CD4-positive, CD25-positive, alpha-beta regulatory T cell (primary cell): ENCODE results near the gene SCAPER. TPM values are rescaled to one million over a fixed set of nuclear protein-coding genes. Genes with fewer than 3 reads are reported as not detected.

Source experiments
- ATAC-seq, 2 donors: fragments of 150-1000 bp; cut with Tn5 transposase; one replicate each; pipeline ENCODE4 v1.10.0; 2021; ENCODE audit warnings: low read depth in 2 of 2, moderate number of reproducible peaks in 2 of 2, moderate library complexity in 1 of 2
- DNase-seq, 3 donors: peaks; one replicate each; pipeline versions ENCODE4 v3.0.0 to v3.0.0-alpha.2; 2012 to 2022; ENCODE audit warnings: mixed read lengths in 1 of 3
- H3K27ac ChIP-seq: one replicate; pipeline ENCODE4 v1.7.0; 2013; ENCODE audit warnings: mild to moderate bottlenecking, low read length; ENCODE audit not compliant: insufficient read depth, poor library complexity, severe bottlenecking
- H3K27me3 ChIP-seq: one replicate; pipeline ENCODE4 v1.7.0; 2013; ENCODE audit warnings: low read length; ENCODE audit not compliant: control insufficient read depth, insufficient read depth
- H3K36me3 ChIP-seq: one replicate; pipeline ENCODE4 v1.7.0; 2013; ENCODE audit warnings: mild to moderate bottlenecking, low read length, moderate library complexity; ENCODE audit not compliant: control insufficient read depth, insufficient read depth
- H3K4me1 ChIP-seq: 2 replicates; pipeline ENCODE4 v1.7.0; 2013; ENCODE audit warnings: mild to moderate bottlenecking, low read length; ENCODE audit not compliant: insufficient read depth, control insufficient read depth, poor library complexity, severe bottlenecking
- H3K4me3 ChIP-seq: one replicate; pipeline ENCODE4 v1.7.0; 2013; ENCODE audit warnings: low read depth, mild to moderate bottlenecking, low read length, moderate library complexity
- H3K9me3 ChIP-seq, 2 experiments: 1 replicate in 1 of 2; 2 replicates in 1 of 2; pipeline ENCODE4 v1.7.0; 2013; ENCODE audit warnings: low read length in 2 of 2, mild to moderate bottlenecking in 1 of 2, moderate library complexity in 1 of 2; ENCODE audit not compliant: control insufficient read depth in 2 of 2
- H3K27ac Mint-ChIP-seq, 3 donors: one replicate each; pipeline ENCODE4 v1.8.0; 2020 to 2022; ENCODE audit warnings: mild to moderate bottlenecking in 3 of 3, mixed read lengths in 3 of 3, moderate library complexity in 2 of 3
- H3K27me3 Mint-ChIP-seq: one replicate; pipeline ENCODE4 v1.8.0; 2022; ENCODE audit warnings: mild to moderate bottlenecking, mixed read lengths
- H3K36me3 Mint-ChIP-seq: one replicate; pipeline ENCODE4 v1.8.0; 2020; ENCODE audit warnings: mixed read lengths
- H3K4me1 Mint-ChIP-seq, 4 donors: one replicate each; pipeline ENCODE4 v1.8.0; 2020 to 2022; ENCODE audit warnings: mixed read lengths in 4 of 4, mild to moderate bottlenecking in 1 of 4
- H3K4me3 Mint-ChIP-seq, 4 donors: one replicate each; pipeline ENCODE4 v1.8.0; 2020 to 2022; ENCODE audit warnings: mild to moderate bottlenecking in 4 of 4, mixed read lengths in 4 of 4, moderate library complexity in 3 of 4
- H3K9me3 Mint-ChIP-seq, 7 donors: one replicate each; pipeline ENCODE4 v1.8.0; 2020 to 2022; ENCODE audit warnings: mixed read lengths in 7 of 7, mild to moderate bottlenecking in 3 of 7, moderate library complexity in 2 of 7
- polyA plus RNA-seq, 4 donors: library from polyadenylated mRNA; unstranded; fragments of 300-500 nt; fragmentation: Illumina TruSeq; gene quantifications; one replicate each; pipeline ENCODE4 v1.2.3, GENCODE V29; 2021
- total RNA-seq: library from RNA; stranded (reverse); gene quantifications from one replicate; pipeline ENCODE4 v1.2.3, GENCODE V29; 2022

Gene SCAPER
- total and polyA plus RNA-seq, 5 donors from 2014 or later, result 13.2 to 38.1 (median 14.5) TPM

DNA sequence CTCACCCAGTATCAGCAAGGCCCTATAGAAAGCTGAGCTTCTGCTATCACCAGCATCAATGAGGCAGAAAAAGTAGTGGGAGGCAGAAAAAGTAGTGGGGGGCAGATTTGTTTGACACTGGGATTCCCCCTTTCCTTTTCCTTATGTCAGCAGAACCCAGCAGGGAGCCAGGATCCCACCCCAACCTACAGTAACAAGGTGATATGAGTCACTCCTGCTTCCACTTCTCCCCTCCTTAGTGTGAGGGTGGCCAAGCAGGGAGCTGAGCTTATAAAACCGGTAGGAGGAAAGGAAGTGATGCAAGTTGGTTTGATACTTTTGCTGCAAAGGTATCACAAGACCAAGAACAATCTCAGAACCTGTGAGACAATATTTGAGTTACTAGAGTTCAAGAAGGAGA lies 128.7 kb downstream of the SCAPER start:
- no peaks in the 10 kb centered on the region for H3K4me1 Mint-ChIP-seq
- Histone ChIP-seq H3K36me3 (peaks cover 9% of the 10 kb centered on the region), H3K27ac (no peak overlapping the region), H3K4me3 (no peak overlapping the region), H3K27me3 (no peaks in the 10 kb centered on the region), H3K9me3 (no peaks in the 10 kb centered on the region), H3K4me1 (no peaks in the 10 kb centered on the region)
- no peak overlapping the region for H3K27ac Mint-ChIP-seq
- H3K36me3 Mint-ChIP-seq, result peaks cover 28% of the 10 kb centered on the region
- DNase-seq (no peak), ATAC-seq (no peak)
- no peaks in the 10 kb centered on the region for H3K27me3 Mint-ChIP-seq
- peaks cover 0 to 7% (median 2%) of the 10 kb centered on the region in 7 donors for H3K9me3 Mint-ChIP-seq
- H3K4me3 Mint-ChIP-seq, result no peak overlapping the region

GRCh38 chr15:76773234-76773633 lies 131.9 kb downstream of the SCAPER start:
- Histone ChIP-seq H3K4me1 (no peaks in the 10 kb centered on the region), H3K36me3 (peaks cover 9% of the 10 kb centered on the region), H3K27me3 (no peaks in the 10 kb centered on the region), H3K9me3 (no peaks in the 10 kb centered on the region), H3K27ac (no peak overlapping the region), H3K4me3 (no peak overlapping the region)
- ATAC-seq (no peak), DNase-seq (no peak)
- H3K27me3 Mint-ChIP-seq, result no peaks in the 10 kb centered on the region
- no peak overlapping the region for H3K27ac Mint-ChIP-seq
- peaks cover 0 to 10% (median 3%) of the 10 kb centered on the region in 7 donors for H3K9me3 Mint-ChIP-seq
- peaks cover 0 to 2% (median under 1%) of the 10 kb centered on the region in 4 donors for H3K4me1 Mint-ChIP-seq
- no peak overlapping the region for H3K4me3 Mint-ChIP-seq
- H3K36me3 Mint-ChIP-seq, result peaks cover 31% of the 10 kb centered on the region

DNA sequence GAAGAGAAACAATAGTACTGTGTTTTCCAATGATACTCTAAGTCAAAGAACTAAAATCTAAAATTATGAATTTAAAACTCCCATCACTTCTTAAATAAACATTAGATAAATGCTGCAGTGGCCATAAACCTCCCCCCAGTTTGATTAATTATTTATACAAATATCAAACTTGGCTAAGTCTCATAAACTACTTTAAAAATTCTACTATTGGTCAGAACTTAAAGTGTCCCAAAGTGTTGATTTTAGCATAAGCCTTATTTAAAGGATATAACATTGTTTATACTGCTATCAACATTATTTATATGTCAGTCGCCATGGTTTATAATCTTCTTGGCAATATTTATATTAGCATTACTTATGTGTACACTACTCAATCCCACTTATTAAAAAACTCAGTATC lies 132.4 kb downstream of the SCAPER start:
- H3K9me3 Mint-ChIP-seq, result peaks cover 0 to 10% (median 3%) of the 10 kb centered on the region in 7 donors
- Histone ChIP-seq H3K27me3 (no peaks in the 10 kb centered on the region), H3K27ac (no peak overlapping the region), H3K9me3 (no peaks in the 10 kb centered on the region), H3K4me3 (no peak overlapping the region), H3K36me3 (peaks cover 9% of the 10 kb centered on the region), H3K4me1 (no peaks in the 10 kb centered on the region)
- ATAC-seq, result no peak
- H3K27me3 Mint-ChIP-seq, result no peaks in the 10 kb centered on the region
- H3K27ac Mint-ChIP-seq, result no peak overlapping the region
- H3K36me3 Mint-ChIP-seq, result peaks cover 34% of the 10 kb centered on the region
- H3K4me1 Mint-ChIP-seq, result peaks cover 0 to 6% (median 3%) of the 10 kb centered on the region in 4 donors
- DNase-seq, result no peak
- no peak overlapping the region for H3K4me3 Mint-ChIP-seq

- Histone ChIP-seq H3K9me3 (peaks cover 7 to 8% of the 10 kb centered on the region in 2 experiments), H3K27ac (no peak overlapping the region), H3K4me3 (no peak overlapping the region), H3K4me1 (no peaks in the 10 kb centered on the region), H3K36me3 (peaks cover 26% of the 10 kb centered on the region), H3K27me3 (no peaks in the 10 kb centered on the region)
- H3K9me3 Mint-ChIP-seq, result peaks cover 0 to 9% (median 4%) of the 10 kb centered on the region in 7 donors
- no peak for ATAC-seq
- H3K27me3 Mint-ChIP-seq, result no peaks in the 10 kb centered on the region
- no peak overlapping the region for H3K4me3 Mint-ChIP-seq
- no peak for DNase-seq
- peaks cover 2 to 7% (median 3%) of the 10 kb centered on the region in 4 donors for H3K4me1 Mint-ChIP-seq
- H3K36me3 Mint-ChIP-seq, result peaks cover 64% of the 10 kb centered on the region
- H3K27ac Mint-ChIP-seq, result no peak overlapping the region
These were observed 141.1 kb downstream of the SCAPER start for GRCh38 chr15:76764004-76764403.

GRCh38 chr15:76763554-76763953 lies 141.6 kb downstream of the SCAPER start:
- no peaks in the 10 kb centered on the region for H3K27me3 Mint-ChIP-seq

GRCh38 chr15:76756381-76756780 lies 148.8 kb downstream of the SCAPER start:
- Histone ChIP-seq H3K4me3 (no peak overlapping the region), H3K27me3 (no peaks in the 10 kb centered on the region), H3K27ac (no peak overlapping the region), H3K9me3 (no peaks in the 10 kb centered on the region), H3K4me1 (no peaks in the 10 kb centered on the region), H3K36me3 (peaks cover 6% of the 10 kb centered on the region)
- Mint-ChIP-seq H3K27ac (no peak overlapping the region), H3K9me3 (peaks cover 0 to 1% (median 0%) of the 10 kb centered on the region in 7 donors), H3K36me3 (peaks cover 44% of the 10 kb centered on the region), H3K4me3 (no peak overlapping the region), H3K4me1 (peaks cover 0 to 8% (median under 1%) of the 10 kb centered on the region in 4 donors), H3K27me3 (no peaks in the 10 kb centered on the region)
- ATAC-seq (no peak), DNase-seq (no peak)

More at GRCh38 chr15:76763554-76763953, 141.6 kb downstream of the SCAPER start:
- Mint-ChIP-seq H3K9me3 (peaks cover 0 to 9% (median 4%) of the 10 kb centered on the region in 7 donors), H3K36me3 (peaks cover 66% of the 10 kb centered on the region), H3K4me1 (peaks cover 3 to 7% (median 5%) of the 10 kb centered on the region in 4 donors), H3K4me3 (no peak overlapping the region), H3K27ac (no peak overlapping the region)
- H3K27ac ChIP-seq, result no peak overlapping the region
- ATAC-seq, result no peak
- H3K4me1 ChIP-seq, result no peaks in the 10 kb centered on the region
- no peak overlapping the region for H3K4me3 ChIP-seq
- DNase-seq, result no peak
- peaks cover 26% of the 10 kb centered on the region for H3K36me3 ChIP-seq
- peaks cover 7 to 8% of the 10 kb centered on the region in 2 experiments for H3K9me3 ChIP-seq
- no peaks in the 10 kb centered on the region for H3K27me3 ChIP-seq

DNA sequence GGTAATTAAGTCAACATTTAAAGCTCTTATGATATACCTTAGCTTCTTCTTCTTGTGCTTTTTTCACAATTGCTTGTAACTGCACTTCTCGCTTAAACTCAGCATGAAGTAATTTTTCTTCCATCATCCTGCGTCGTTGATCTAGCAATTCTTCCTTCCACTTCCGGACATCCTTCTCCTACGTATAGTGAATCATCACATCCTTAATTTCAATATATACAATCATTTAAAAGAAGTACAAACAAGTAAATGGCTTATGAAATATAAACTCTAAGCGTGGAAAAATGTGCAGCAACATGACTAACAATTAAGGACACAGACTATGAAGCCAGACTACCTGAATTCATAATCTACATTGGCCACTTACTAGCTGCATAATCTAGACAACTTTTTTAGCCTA lies 151.4 kb downstream of the SCAPER start:
- H3K4me1 Mint-ChIP-seq, result peaks cover 0 to 15% (median 5%) of the 10 kb centered on the region in 4 donors
- no peak overlapping the region for H3K4me3 Mint-ChIP-seq
- Histone ChIP-seq H3K27me3 (no peaks in the 10 kb centered on the region), H3K9me3 (no peaks in the 10 kb centered on the region), H3K27ac (no peak overlapping the region), H3K36me3 (peaks cover 4% of the 10 kb centered on the region), H3K4me1 (no peaks in the 10 kb centered on the region), H3K4me3 (no peak overlapping the region)
- no peak overlapping the region for H3K27ac Mint-ChIP-seq
- H3K27me3 Mint-ChIP-seq, result no peaks in the 10 kb centered on the region
- peaks cover 0 to 1% (median 0%) of the 10 kb centered on the region in 7 donors for H3K9me3 Mint-ChIP-seq
- DNase-seq (no peak), ATAC-seq (no peak)
- H3K36me3 Mint-ChIP-seq, result peaks cover 24% of the 10 kb centered on the region

DNA sequence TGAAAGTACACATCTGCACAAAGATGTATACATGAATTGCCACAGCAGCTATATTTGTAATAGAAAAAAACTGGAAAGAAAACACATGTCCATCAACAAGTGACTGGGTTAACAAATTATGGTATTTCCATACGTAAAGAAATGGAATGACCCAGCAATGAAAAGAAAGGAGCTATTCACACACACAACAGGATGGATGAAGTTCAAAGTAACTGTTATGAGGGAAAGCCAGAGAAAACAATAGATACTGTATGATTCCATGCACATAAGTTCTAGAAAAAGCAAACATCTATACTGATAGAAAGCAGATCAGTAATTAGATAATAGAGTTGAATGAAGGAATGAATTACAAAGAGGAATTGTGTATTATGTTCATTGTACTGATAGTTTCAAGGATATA lies 152.0 kb downstream of the SCAPER start:
- Mint-ChIP-seq H3K27ac (no peak overlapping the region), H3K27me3 (no peaks in the 10 kb centered on the region), H3K36me3 (peaks cover 24% of the 10 kb centered on the region), H3K9me3 (peaks cover 0 to 1% (median 0%) of the 10 kb centered on the region in 7 donors), H3K4me1 (peaks cover 0 to 13% (median 5%) of the 10 kb centered on the region in 4 donors), H3K4me3 (no peak overlapping the region)
- no peaks in the 10 kb centered on the region for H3K4me1 ChIP-seq
- peaks cover 1% of the 10 kb centered on the region for H3K36me3 ChIP-seq
- H3K9me3 ChIP-seq, result no peaks in the 10 kb centered on the region
- ATAC-seq, result no peak
- no peak overlapping the region for H3K27ac ChIP-seq
- DNase-seq, result no peak
- no peaks in the 10 kb centered on the region for H3K27me3 ChIP-seq
- no peak overlapping the region for H3K4me3 ChIP-seq
